Measurements from ENCODE around the gene RENBP.

DNA sequence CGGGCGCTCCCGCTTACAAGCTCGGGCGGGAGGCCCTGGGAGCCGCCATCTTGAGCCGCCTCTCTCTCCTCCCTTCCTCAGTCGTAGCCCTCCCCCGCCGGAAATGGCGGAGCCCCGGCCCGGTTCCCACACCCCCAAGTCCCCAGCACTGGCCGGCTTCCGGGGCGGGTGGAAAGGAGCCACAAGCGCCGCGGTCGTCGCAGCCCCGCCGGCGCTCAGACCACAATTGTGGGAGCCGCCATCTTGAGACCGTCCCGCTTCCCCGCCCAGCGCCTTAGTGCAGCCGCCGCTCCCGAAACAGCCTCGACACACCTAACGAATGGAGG is 26.6 kb upstream of the RENBP start:
- TF ChIP-seq TAF1 (IDR thresholded peaks at IDR 0.05; ENCODE audit: borderline replicate concordance, low read depth, low read length) (peak; percentile 66; the same call in 1 of the 2 replicates), CHD2 (IDR thresholded peaks at IDR 0.05; ENCODE audit: low read length, partially characterized antibody) (peak; percentile 38), MAX (IDR thresholded peaks at IDR 0.05; ENCODE audit: low read depth) (no peak), IRF3 (IDR thresholded peaks at IDR 0.05; ENCODE audit: low read depth, low read length) (no peak), MEF2A (IDR thresholded peaks at IDR 0.05; ENCODE audit: borderline replicate concordance, low read depth) (no peak), GABPA (IDR thresholded peaks at IDR 0.05; ENCODE audit: low read depth) (peak; percentile 89), EZH2phosphoT487 (IDR thresholded peaks at IDR 0.05; ENCODE audit: borderline replicate concordance, low read depth) (no peak)
- TF ChIP-seq, protein P1, sequence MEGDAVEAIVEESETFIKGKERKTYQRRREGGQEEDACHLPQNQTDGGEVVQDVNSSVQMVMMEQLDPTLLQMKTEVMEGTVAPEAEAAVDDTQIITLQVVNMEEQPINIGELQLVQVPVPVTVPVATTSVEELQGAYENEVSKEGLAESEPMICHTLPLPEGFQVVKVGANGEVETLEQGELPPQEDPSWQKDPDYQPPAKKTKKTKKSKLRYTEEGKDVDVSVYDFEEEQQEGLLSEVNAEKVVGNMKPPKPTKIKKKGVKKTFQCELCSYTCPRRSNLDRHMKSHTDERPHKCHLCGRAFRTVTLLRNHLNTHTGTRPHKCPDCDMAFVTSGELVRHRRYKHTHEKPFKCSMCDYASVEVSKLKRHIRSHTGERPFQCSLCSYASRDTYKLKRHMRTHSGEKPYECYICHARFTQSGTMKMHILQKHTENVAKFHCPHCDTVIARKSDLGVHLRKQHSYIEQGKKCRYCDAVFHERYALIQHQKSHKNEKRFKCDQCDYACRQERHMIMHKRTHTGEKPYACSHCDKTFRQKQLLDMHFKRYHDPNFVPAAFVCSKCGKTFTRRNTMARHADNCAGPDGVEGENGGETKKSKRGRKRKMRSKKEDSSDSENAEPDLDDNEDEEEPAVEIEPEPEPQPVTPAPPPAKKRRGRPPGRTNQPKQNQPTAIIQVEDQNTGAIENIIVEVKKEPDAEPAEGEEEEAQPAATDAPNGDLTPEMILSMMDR (IDR thresholded peaks at IDR 0.05) = no peak
- TF ChIP-seq, protein P2, sequence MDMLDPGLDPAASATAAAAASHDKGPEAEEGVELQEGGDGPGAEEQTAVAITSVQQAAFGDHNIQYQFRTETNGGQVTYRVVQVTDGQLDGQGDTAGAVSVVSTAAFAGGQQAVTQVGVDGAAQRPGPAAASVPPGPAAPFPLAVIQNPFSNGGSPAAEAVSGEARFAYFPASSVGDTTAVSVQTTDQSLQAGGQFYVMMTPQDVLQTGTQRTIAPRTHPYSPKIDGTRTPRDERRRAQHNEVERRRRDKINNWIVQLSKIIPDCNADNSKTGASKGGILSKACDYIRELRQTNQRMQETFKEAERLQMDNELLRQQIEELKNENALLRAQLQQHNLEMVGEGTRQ (IDR thresholded peaks at IDR 0.05; ENCODE audit: borderline replicate concordance, low read depth, low read length) = no peak

Data from SK-N-SH (cell line).